Measurements from ENCODE around the gene TFF2. TPM values are rescaled to one million over a fixed set of nuclear protein-coding genes. Genes with fewer than 3 reads are reported as not detected.

Gene TFF2
- polyA plus RNA-seq, 1 donor, result not detected

- no peak for DNase-seq (ENCODE audit: low read depth)
These were observed 3.8 kb downstream of the TFF2 start for GRCh38 chr21:42346866-42347600.

- no peak for DNase-seq (ENCODE audit: low read depth)
These were observed 4.4 kb downstream of the TFF2 start for GRCh38 chr21:42346441-42346840.

- DNase-seq (ENCODE audit: low read depth), result no peak
These were observed 6.2 kb downstream of the TFF2 start for GRCh38 chr21:42344631-42345030.

- DNase-seq (ENCODE audit: low read depth), result no peak
These were observed 6.8 kb downstream of the TFF2 start for GRCh38 chr21:42343963-42344510.

GRCh38 chr21:42343556-42343955 lies 7.2 kb downstream of the TFF2 start:
- no peak for DNase-seq (ENCODE audit: low read depth)

GRCh38 chr21:42343101-42343500 lies 7.7 kb downstream of the TFF2 start:
- no peak for DNase-seq (ENCODE audit: low read depth)

GRCh38 chr21:42341776-42342542 lies 8.8 kb downstream of the TFF2 start:
- no peak for DNase-seq (ENCODE audit: low read depth)

- no peak for DNase-seq (ENCODE audit: low read depth)
These were observed 10.4 kb downstream of the TFF2 start for GRCh38 chr21:42340187-42341050.

- DNase-seq (ENCODE audit: low read depth), result no peak
These were observed 11.8 kb downstream of the TFF2 start for GRCh38 chr21:42338729-42339715.

- no peak for DNase-seq (ENCODE audit: low read depth)
These were observed 12.7 kb downstream of the TFF2 start for GRCh38 chr21:42337830-42338728.

- DNase-seq (ENCODE audit: low read depth), result no peak
These were observed 13.5 kb downstream of the TFF2 start for GRCh38 chr21:42337276-42337675.

GRCh38 chr21:42336054-42336453 lies 14.7 kb downstream of the TFF2 start:
- no peak for DNase-seq (ENCODE audit: low read depth)

- no peak for DNase-seq (ENCODE audit: low read depth)
These were observed 18.1 kb downstream of the TFF2 start for GRCh38 chr21:42332557-42333317.

GRCh38 chr21:42331660-42332059 lies 19.1 kb downstream of the TFF2 start:
- DNase-seq (ENCODE audit: low read depth), result no peak

GRCh38 chr21:42330380-42331371 lies 20.1 kb downstream of the TFF2 start:
- no peak for DNase-seq (ENCODE audit: low read depth)

GRCh38 chr21:42324896-42325295 lies 25.9 kb downstream of the TFF2 start:
- no peak for DNase-seq (ENCODE audit: low read depth)

- DNase-seq (ENCODE audit: low read depth), result no peak
These were observed 28.9 kb downstream of the TFF2 start for GRCh38 chr21:42321845-42322244.

GRCh38 chr21:42321231-42321630 lies 29.6 kb downstream of the TFF2 start:
- DNase-seq (ENCODE audit: low read depth), result no peak
